Trophoblast cell (in vitro differentiated cells and primary cell): Measurements from ENCODE around the gene FRAS1.
"Not testable (repeated sequence)": the region's sequence is repeated elsewhere in the genome, so short reads cannot be mapped to it uniquely, and the experiment has no call there.

Experiments used
- DNase-seq, 2 donors: peaks; one replicate each; pipeline ENCODE4 v3.0.0-alpha.2; 2016
- H2AFZ ChIP-seq: 2 replicates; pipeline ENCODE4 v1.6.1; 2013; ENCODE audit warnings: low read length, moderate library complexity, mild to moderate bottlenecking; ENCODE audit not compliant: insufficient read depth, poor library complexity
- H2AK5ac ChIP-seq: 2 replicates; pipeline ENCODE4 v1.6.1; 2013; ENCODE audit warnings: mild to moderate bottlenecking, low read length
- H2BK120ac ChIP-seq: 2 replicates; pipeline ENCODE4 v1.6.1; 2013; ENCODE audit warnings: low read length, mild to moderate bottlenecking, moderate library complexity; ENCODE audit not compliant: insufficient read depth, poor library complexity
- H2BK12ac ChIP-seq: 2 replicates; pipeline ENCODE4 v1.6.1; 2013; ENCODE audit warnings: mild to moderate bottlenecking, low read length, moderate library complexity
- H2BK5ac ChIP-seq: 2 replicates; pipeline ENCODE4 v1.6.1; 2013; ENCODE audit warnings: low read length, low read depth, moderate library complexity, mild to moderate bottlenecking; ENCODE audit not compliant: poor library complexity
- H3K14ac ChIP-seq: 2 replicates; pipeline ENCODE4 v1.6.1; 2013; ENCODE audit warnings: mild to moderate bottlenecking, low read length
- H3K18ac ChIP-seq: 2 replicates; pipeline ENCODE4 v1.6.1; 2013; ENCODE audit warnings: mild to moderate bottlenecking, low read length
- H3K23ac ChIP-seq: 2 replicates; pipeline ENCODE4 v1.6.1; 2013; ENCODE audit warnings: low read length
- H3K27ac ChIP-seq: 2 replicates; pipeline ENCODE4 v1.5.1; 2013; ENCODE audit warnings: low read depth, mild to moderate bottlenecking, inconsistent platforms, low read length, moderate library complexity
- H3K27me3 ChIP-seq: 2 replicates; pipeline ENCODE4 v1.6.1; 2013; ENCODE audit warnings: inconsistent platforms, mild to moderate bottlenecking, low read length, moderate library complexity; ENCODE audit not compliant: insufficient read depth
- H3K36me3 ChIP-seq, 2 experiments: 1 replicate in 1 of 2; 2 replicates in 1 of 2; pipeline ENCODE4 v1.6.1; 2013; ENCODE audit warnings: low read length in 2 of 2, mild to moderate bottlenecking in 2 of 2, moderate library complexity in 1 of 2; ENCODE audit not compliant: insufficient read depth in 2 of 2, control insufficient read depth in 1 of 2
- H3K4ac ChIP-seq: 2 replicates; pipeline ENCODE4 v1.6.1; 2013; ENCODE audit warnings: low read depth, mild to moderate bottlenecking, low read length, moderate library complexity
- H3K4me1 ChIP-seq, 2 experiments: 1 replicate in 1 of 2; 2 replicates in 1 of 2; pipeline ENCODE4 v1.6.1; 2013; ENCODE audit warnings: low read length in 2 of 2, mild to moderate bottlenecking in 2 of 2, moderate library complexity in 1 of 2; ENCODE audit not compliant: insufficient read depth in 2 of 2, control insufficient read depth in 1 of 2
- H3K4me2 ChIP-seq: 2 replicates; pipeline ENCODE4 v1.6.1; 2013; ENCODE audit warnings: inconsistent platforms, mild to moderate bottlenecking, low read length, moderate library complexity
- H3K4me3 ChIP-seq: 2 replicates; pipeline ENCODE4 v1.5.1; 2013; ENCODE audit warnings: mild to moderate bottlenecking, low read depth, low read length, inconsistent platforms
- H3K79me1 ChIP-seq: one replicate; pipeline ENCODE4 v1.6.1; 2013; ENCODE audit warnings: low read length
- H3K79me2 ChIP-seq: 2 replicates; pipeline ENCODE4 v1.6.1; 2013; ENCODE audit warnings: low read length, mild to moderate bottlenecking; ENCODE audit not compliant: control insufficient read depth, insufficient read depth, poor library complexity
- H3K9ac ChIP-seq: 2 replicates; pipeline ENCODE4 v1.6.1; 2013; ENCODE audit warnings: mild to moderate bottlenecking, low read length
- H3K9me3 ChIP-seq: 2 replicates; pipeline ENCODE4 v1.6.1; 2013; ENCODE audit warnings: low read depth, mild to moderate bottlenecking, control low read depth, inconsistent platforms, low read length; ENCODE audit not compliant: insufficient read depth
- H4K12ac ChIP-seq: 2 replicates; pipeline ENCODE4 v1.6.1; 2013; ENCODE audit warnings: low read depth, mild to moderate bottlenecking, low read length, moderate library complexity
- H4K8ac ChIP-seq: 2 replicates; pipeline ENCODE4 v1.6.1; 2013; ENCODE audit warnings: low read depth, mild to moderate bottlenecking, low read length, moderate library complexity
- H4K91ac ChIP-seq: one replicate; pipeline ENCODE4 v1.6.1; 2013; ENCODE audit warnings: low read depth, mild to moderate bottlenecking, low read length, moderate library complexity
- WGBS: extraction: QIAGEN DNeasy Blood & Tissue Kit; methylation state at CpG from one replicate; pipeline ENCODE4 v1.1.7; 2013; ENCODE audit warnings: missing lambda C conversion rate; ENCODE audit not compliant: insufficient read length, insufficient coverage; ENCODE audit errors: extremely low coverage; 5-methylcytosine and 5-hydroxymethylcytosine counted together

FRAS1 gene

DNA sequence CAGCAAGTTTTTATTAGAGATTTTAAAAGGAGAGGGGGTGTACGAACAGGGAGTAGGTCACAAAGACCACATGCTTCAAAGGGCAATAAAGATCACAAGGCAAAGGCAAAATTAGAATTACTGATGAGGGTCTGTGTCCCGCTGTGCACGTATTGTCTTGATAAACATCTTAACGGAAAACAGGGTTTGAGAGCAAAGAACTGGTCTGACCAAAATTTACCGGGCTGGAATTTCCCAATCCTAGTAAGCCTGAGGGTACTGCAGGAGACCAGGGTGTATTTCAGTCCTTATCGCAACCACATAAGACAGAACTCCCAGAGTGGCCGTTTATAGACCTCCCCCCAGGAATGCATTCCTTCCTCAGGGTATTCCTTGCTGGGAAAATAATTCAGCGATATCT, 195.7 kb downstream of the FRAS1 start:
- peaks cover 12 to 14% of the 10 kb centered on the region in 2 experiments for H3K4me1 ChIP-seq
- not testable (repeated sequence) for H4K91ac ChIP-seq, H3K14ac ChIP-seq, H3K4ac ChIP-seq, H2BK120ac ChIP-seq, H3K9ac ChIP-seq, H2AFZ ChIP-seq, H2BK12ac ChIP-seq, H3K9me3 ChIP-seq, H2AK5ac ChIP-seq, H3K4me2 ChIP-seq, H3K79me2 ChIP-seq, H3K27me3 ChIP-seq, H3K4me3 ChIP-seq, H4K8ac ChIP-seq, H4K12ac ChIP-seq, H3K23ac ChIP-seq, H3K18ac ChIP-seq
- peaks cover 8 to 14% of the 10 kb centered on the region in 2 experiments for H3K36me3 ChIP-seq
- no CpG with 5 or more reads among the region's 8 CpGs for WGBS
- peak overlapping the region; percentile 95 for H3K27ac ChIP-seq
- H3K79me1 ChIP-seq, result peaks cover 22% of the 10 kb centered on the region
- peak; percentile 77 for DNase-seq
- H2BK5ac ChIP-seq, result peak overlapping the region; percentile 81

DNA sequence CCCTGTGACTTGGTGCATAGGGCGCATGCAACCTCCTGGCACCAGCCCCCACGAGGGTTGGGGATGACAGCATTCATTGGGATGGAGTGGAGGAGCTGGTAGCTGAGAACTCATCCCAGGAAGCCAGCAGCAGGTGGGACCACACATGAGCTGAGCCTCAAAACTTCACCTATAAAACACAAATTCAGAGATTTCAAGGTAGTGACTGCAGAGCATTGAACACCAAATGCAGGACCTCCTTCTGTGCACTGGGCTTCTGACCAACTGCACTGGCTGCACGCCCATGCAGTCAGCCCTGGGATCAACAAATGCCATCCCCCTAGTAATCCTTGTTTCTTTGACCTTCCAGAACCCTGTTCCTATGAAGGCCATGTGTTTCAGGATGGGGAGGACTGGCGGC, 197.8 kb downstream of the FRAS1 start:
- Histone ChIP-seq H3K14ac (peak overlapping the region; percentile 51), H3K79me1 (peaks cover 18% of the 10 kb centered on the region), H2AK5ac (peak overlapping the region; percentile 70), H3K4ac (no peak overlapping the region), H4K8ac (peak overlapping the region; percentile 41), H2AFZ (no peak overlapping the region), H3K9ac (no peak overlapping the region), H3K4me3 (no peak overlapping the region), H3K79me2 (peaks cover 3% of the 10 kb centered on the region), H3K18ac (peak overlapping the region; percentile 82), H2BK12ac (no peak overlapping the region), H3K27ac (no peak overlapping the region), H3K27me3 (no peaks in the 10 kb centered on the region), H3K4me2 (no peak overlapping the region), H3K4me1 (peaks cover 8% of the 10 kb centered on the region in 2 experiments), H2BK120ac (no peak overlapping the region), H3K23ac (no peak overlapping the region), H4K12ac (no peak overlapping the region), H3K9me3 (peaks cover 2% of the 10 kb centered on the region), H4K91ac (peak overlapping the region; percentile 39), H2BK5ac (peak overlapping the region; percentile 50), H3K36me3 (peaks cover 12 to 16% of the 10 kb centered on the region in 2 experiments)
- DNase-seq, result no peak
- whole genome bisulfite sequencing, result no CpG with 5 or more reads among the region's 4 CpGs

DNA sequence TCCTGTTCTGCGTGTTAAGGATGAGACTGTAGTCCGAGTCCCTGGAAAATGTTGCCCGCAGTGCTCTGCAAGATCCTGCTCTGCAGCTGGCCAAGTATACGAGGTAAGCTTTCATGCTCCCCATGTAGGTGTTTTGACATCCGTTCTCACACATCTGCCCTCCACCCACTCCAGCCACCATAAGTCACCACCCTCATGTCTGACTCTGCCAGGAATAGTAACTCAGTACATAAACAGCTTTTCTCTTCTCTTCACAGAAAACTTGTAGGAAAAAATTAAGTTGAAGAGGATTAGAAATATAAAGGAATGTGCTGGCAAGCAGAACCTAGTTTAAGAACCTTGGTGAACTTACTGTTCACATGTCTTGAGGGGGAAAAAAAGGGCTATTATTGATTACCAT, 207.9 kb downstream of the FRAS1 start:
- H3K9ac ChIP-seq, result no peak overlapping the region
- peaks cover 3 to 5% of the 10 kb centered on the region in 2 experiments for H3K4me1 ChIP-seq
- no peaks in the 10 kb centered on the region for H3K79me1 ChIP-seq
- no peak overlapping the region for H2BK12ac ChIP-seq
- whole genome bisulfite sequencing, result no CpG with 5 or more reads among the region's 5 CpGs
- H3K4ac ChIP-seq, result no peak overlapping the region
- H3K18ac ChIP-seq, result no peak overlapping the region
- no peak overlapping the region for H4K12ac ChIP-seq
- H3K36me3 ChIP-seq, result peaks cover 20 to 30% of the 10 kb centered on the region in 2 experiments
- no peaks in the 10 kb centered on the region for H3K79me2 ChIP-seq
- no peak overlapping the region for H2BK120ac ChIP-seq
- H2BK5ac ChIP-seq, result no peak overlapping the region
- no peak overlapping the region for H2AFZ ChIP-seq
- H4K91ac ChIP-seq, result no peak overlapping the region
- no peak overlapping the region for H3K23ac ChIP-seq
- no peak overlapping the region for H2AK5ac ChIP-seq
- H3K9me3 ChIP-seq, result peaks cover 3% of the 10 kb centered on the region
- H4K8ac ChIP-seq, result no peak overlapping the region
- no peak overlapping the region for H3K4me3 ChIP-seq
- H3K4me2 ChIP-seq, result no peak overlapping the region
- no peaks in the 10 kb centered on the region for H3K27me3 ChIP-seq
- DNase-seq, result no peak
- H3K27ac ChIP-seq, result no peak overlapping the region
- no peak overlapping the region for H3K14ac ChIP-seq

DNA sequence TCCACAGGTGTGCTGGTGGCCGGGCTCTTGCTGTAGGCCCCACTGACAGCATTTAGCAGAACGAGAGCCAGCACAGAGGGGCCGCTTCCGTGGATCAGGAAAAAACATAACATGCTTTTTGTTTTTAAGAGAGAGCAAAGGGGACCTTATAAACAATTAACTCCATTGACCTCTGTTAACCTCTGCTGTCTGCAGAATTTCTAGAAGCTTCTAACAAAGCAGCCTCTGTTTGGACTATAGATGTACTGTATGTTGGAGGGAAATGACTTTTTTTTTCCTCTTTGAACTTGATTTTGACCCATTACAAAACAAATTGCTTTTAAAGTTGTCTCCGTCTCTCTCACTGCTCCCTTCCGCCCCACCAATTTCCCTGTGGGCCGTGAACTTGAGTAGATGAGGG, 210.7 kb downstream of the FRAS1 start:
- DNase-seq, result no peak
- Histone ChIP-seq H3K4me1 (peaks cover 0 to 3% of the 10 kb centered on the region in 2 experiments), H2AK5ac (no peak overlapping the region), H4K91ac (no peak overlapping the region), H2BK5ac (no peak overlapping the region), H3K4me2 (no peak overlapping the region), H3K14ac (no peak overlapping the region), H3K4me3 (no peak overlapping the region), H2BK12ac (no peak overlapping the region), H3K4ac (no peak overlapping the region), H3K18ac (no peak overlapping the region), H3K23ac (no peak overlapping the region), H4K12ac (no peak overlapping the region), H3K79me1 (no peaks in the 10 kb centered on the region), H2AFZ (no peak overlapping the region), H3K9ac (no peak overlapping the region), H3K27me3 (no peaks in the 10 kb centered on the region), H4K8ac (no peak overlapping the region), H3K27ac (no peak overlapping the region), H2BK120ac (no peak overlapping the region), H3K36me3 (peaks cover 20 to 30% of the 10 kb centered on the region in 2 experiments), H3K79me2 (no peaks in the 10 kb centered on the region), H3K9me3 (peaks cover 3% of the 10 kb centered on the region)
- WGBS, result no CpG with 5 or more reads among the region's 7 CpGs
